SU-DHL-6 (cell line): ENCODE results near the gene HSD17B2.

Experiments
- CTCF ChIP-seq: fragments of 200-600 bp; sonication (generic); IDR thresholded peaks from one replicate; pipeline ENCODE4 v1.5.1; 2017; ENCODE audit warnings: antibody characterized with exemption, mild to moderate bottlenecking, low read length, moderate library complexity; ENCODE audit not compliant: insufficient read depth, poor library complexity, severe bottlenecking
- EZH2phosphoT487 ChIP-seq: fragments of 200-600 bp; sonication (generic), shearing (Covaris generic); conservative IDR thresholded peaks from 2 replicates; pipeline ENCODE4 v1.6.1; 2018; ENCODE audit warnings: mild to moderate bottlenecking, antibody characterized with exemption, low read length, moderate library complexity, mixed read lengths

GRCh38 chr16:82024883-82025282 lies 10.2 kb upstream of the HSD17B2 start:
- TF ChIP-seq CTCF (no peak), EZH2phosphoT487 (no peak)
